Measurements from ENCODE around the gene NOXA1.
"Not testable (repeated sequence)": the region's sequence is repeated elsewhere in the genome, so short reads cannot be mapped to it uniquely, and the experiment has no call there.

The NOXA1 gene

GRCh38 chr9:137446851-137447471 is 23.8 kb downstream of the NOXA1 start:
- WGBS, 2 experiments (ENCODE audit: insufficient coverage in 2 of 2) = 88 to 91% methylated on average over 21 of the region's 21 CpGs
- H3K9me3 ChIP-seq (ENCODE audit: control insufficient read depth, low read length) = no peaks in the 10 kb centered on the region
- no peaks in the 10 kb centered on the region for H3K4me1 ChIP-seq (ENCODE audit: control insufficient read depth, insufficient read depth, low read length, poor library complexity, severe bottlenecking)
- H3K36me3 ChIP-seq (ENCODE audit: control insufficient read depth, insufficient read depth, low read length) = peaks cover 14% of the 10 kb centered on the region
- H3K4me3 ChIP-seq (ENCODE audit: extremely low read depth, insufficient read depth, low read length, poor library complexity, severe bottlenecking) = no peak overlapping the region
- H3K27ac ChIP-seq (ENCODE audit: low read depth, low read length, severe bottlenecking) = no peak overlapping the region

- WGBS, 2 experiments (ENCODE audit: insufficient coverage in 2 of 2) = 95% methylated on average over 24 to 26 of the region's 27 CpGs
- H3K4me1 ChIP-seq (ENCODE audit: control insufficient read depth, insufficient read depth, low read length, poor library complexity, severe bottlenecking) = no peaks in the 10 kb centered on the region
- no peak overlapping the region for H3K27ac ChIP-seq (ENCODE audit: low read depth, low read length, severe bottlenecking)
- no peak overlapping the region for H3K4me3 ChIP-seq (ENCODE audit: extremely low read depth, insufficient read depth, low read length, poor library complexity, severe bottlenecking)
- peaks cover 22% of the 10 kb centered on the region for H3K36me3 ChIP-seq (ENCODE audit: control insufficient read depth, insufficient read depth, low read length)
- H3K9me3 ChIP-seq (ENCODE audit: control insufficient read depth, low read length) = no peaks in the 10 kb centered on the region
Measured at GRCh38 chr9:137447722-137448601, 24.8 kb downstream of the NOXA1 start.

GRCh38 chr9:137448602-137448962 is 25.4 kb downstream of the NOXA1 start:
- H3K36me3 ChIP-seq (ENCODE audit: control insufficient read depth, insufficient read depth, low read length) = peaks cover 28% of the 10 kb centered on the region
- 92 to 99% methylated on average over 11 to 14 of the region's 16 CpGs for WGBS, 2 experiments (ENCODE audit: insufficient coverage in 2 of 2)
- H3K9me3 ChIP-seq (ENCODE audit: control insufficient read depth, low read length) = no peaks in the 10 kb centered on the region
- H3K4me1 ChIP-seq (ENCODE audit: control insufficient read depth, insufficient read depth, low read length, poor library complexity, severe bottlenecking) = no peaks in the 10 kb centered on the region
- no peak overlapping the region for H3K27ac ChIP-seq (ENCODE audit: low read depth, low read length, severe bottlenecking)
- no peak overlapping the region for H3K4me3 ChIP-seq (ENCODE audit: extremely low read depth, insufficient read depth, low read length, poor library complexity, severe bottlenecking)

- Histone ChIP-seq H3K4me1 (ENCODE audit: control insufficient read depth, insufficient read depth, low read length, poor library complexity, severe bottlenecking) (no peaks in the 10 kb centered on the region), H3K4me3 (ENCODE audit: extremely low read depth, insufficient read depth, low read length, poor library complexity, severe bottlenecking) (no peak overlapping the region), H3K36me3 (ENCODE audit: control insufficient read depth, insufficient read depth, low read length) (peaks cover 28% of the 10 kb centered on the region), H3K9me3 (ENCODE audit: control insufficient read depth, low read length) (no peaks in the 10 kb centered on the region), H3K27ac (ENCODE audit: low read depth, low read length, severe bottlenecking) (no peak overlapping the region)
- WGBS, 2 experiments (ENCODE audit: insufficient coverage in 2 of 2) = 92 to 95% methylated on average over 28 to 36 of the region's 36 CpGs
Measured at GRCh38 chr9:137449081-137449844, 26.1 kb downstream of the NOXA1 start.

GRCh38 chr9:137449931-137450538 is 26.8 kb downstream of the NOXA1 start:
- 95 to 96% methylated on average over 9 to 16 of the region's 18 CpGs for WGBS, 2 experiments (ENCODE audit: insufficient coverage in 2 of 2)
- H3K4me1 ChIP-seq (ENCODE audit: control insufficient read depth, insufficient read depth, low read length, poor library complexity, severe bottlenecking) = peaks cover 6% of the 10 kb centered on the region
- H3K36me3 ChIP-seq (ENCODE audit: control insufficient read depth, insufficient read depth, low read length) = peaks cover 32% of the 10 kb centered on the region
- no peak overlapping the region for H3K27ac ChIP-seq (ENCODE audit: low read depth, low read length, severe bottlenecking)
- H3K4me3 ChIP-seq (ENCODE audit: extremely low read depth, insufficient read depth, low read length, poor library complexity, severe bottlenecking) = no peak overlapping the region
- H3K9me3 ChIP-seq (ENCODE audit: control insufficient read depth, low read length) = no peaks in the 10 kb centered on the region

- not testable (repeated sequence) for H3K4me3 ChIP-seq (ENCODE audit: extremely low read depth, insufficient read depth, low read length, poor library complexity, severe bottlenecking); H3K9me3 ChIP-seq (ENCODE audit: control insufficient read depth, low read length); H3K4me1 ChIP-seq (ENCODE audit: control insufficient read depth, insufficient read depth, low read length, poor library complexity, severe bottlenecking); H3K27ac ChIP-seq (ENCODE audit: low read depth, low read length, severe bottlenecking)
- 98 to 100% methylated on average over 2 to 9 of the region's 24 CpGs for WGBS, 2 experiments (ENCODE audit: insufficient coverage in 2 of 2)
- H3K36me3 ChIP-seq (ENCODE audit: control insufficient read depth, insufficient read depth, low read length) = peaks cover 38% of the 10 kb centered on the region
Measured at GRCh38 chr9:137450539-137451222, 27.5 kb downstream of the NOXA1 start.

- not testable (repeated sequence) for H3K9me3 ChIP-seq (ENCODE audit: control insufficient read depth, low read length); H3K4me1 ChIP-seq (ENCODE audit: control insufficient read depth, insufficient read depth, low read length, poor library complexity, severe bottlenecking); H3K4me3 ChIP-seq (ENCODE audit: extremely low read depth, insufficient read depth, low read length, poor library complexity, severe bottlenecking); H3K27ac ChIP-seq (ENCODE audit: low read depth, low read length, severe bottlenecking)
- peaks cover 44% of the 10 kb centered on the region for H3K36me3 ChIP-seq (ENCODE audit: control insufficient read depth, insufficient read depth, low read length)
- 100% methylated on average over 4 of the region's 31 CpGs; no CpG with 5 or more reads in 1 of the 2 experiments for WGBS, 2 experiments (ENCODE audit: insufficient coverage in 2 of 2)
Measured at GRCh38 chr9:137451264-137452005, 28.2 kb downstream of the NOXA1 start.

GRCh38 chr9:137452006-137452760 is 29.0 kb downstream of the NOXA1 start:
- peaks cover 49% of the 10 kb centered on the region for H3K36me3 ChIP-seq (ENCODE audit: control insufficient read depth, insufficient read depth, low read length)
- H3K4me1 ChIP-seq (ENCODE audit: control insufficient read depth, insufficient read depth, low read length, poor library complexity, severe bottlenecking) = peaks cover 12% of the 10 kb centered on the region
- WGBS, 2 experiments (ENCODE audit: insufficient coverage in 2 of 2) = 97% methylated on average over 9 to 16 of the region's 17 CpGs
- H3K27ac ChIP-seq (ENCODE audit: low read depth, low read length, severe bottlenecking) = no peak overlapping the region
- H3K9me3 ChIP-seq (ENCODE audit: control insufficient read depth, low read length) = no peaks in the 10 kb centered on the region
- no peak overlapping the region for H3K4me3 ChIP-seq (ENCODE audit: extremely low read depth, insufficient read depth, low read length, poor library complexity, severe bottlenecking)
